H9 (cell line): Measurements from ENCODE around the gene ELMOD3. TPM values are rescaled to one million over a fixed set of nuclear protein-coding genes. Genes with fewer than 3 reads are reported as not detected.

Experiments
- DNase-seq: peaks from one replicate; pipeline ENCODE4 v3.0.0-alpha.2; 2017
- H2AFZ ChIP-seq: one replicate; pipeline ENCODE4 v1.6.1; 2013; ENCODE audit warnings: mild to moderate bottlenecking, low read length, control low read depth, moderate library complexity
- H2AK5ac ChIP-seq: 2 replicates; pipeline ENCODE4 v1.6.1; 2013; ENCODE audit warnings: low read length, control low read depth, mixed read lengths; ENCODE audit not compliant: insufficient read length
- H2BK120ac ChIP-seq: one replicate; pipeline ENCODE4 v1.6.1; 2013; ENCODE audit warnings: low read depth, mild to moderate bottlenecking, low read length, control low read depth, inconsistent platforms; ENCODE audit not compliant: poor library complexity, severe bottlenecking
- H2BK12ac ChIP-seq: 2 replicates; pipeline ENCODE4 v1.6.1; 2013; ENCODE audit warnings: low read length, control low read depth, mixed read lengths, low read depth; ENCODE audit not compliant: insufficient read length
- H2BK15ac ChIP-seq: 2 replicates; pipeline ENCODE4 v1.6.1; 2013; ENCODE audit warnings: low read depth, low read length, control low read depth
- H2BK20ac ChIP-seq: one replicate; pipeline ENCODE4 v1.6.1; 2013; ENCODE audit warnings: low read depth, mild to moderate bottlenecking, low read length, control low read depth, inconsistent platforms; ENCODE audit not compliant: poor library complexity, severe bottlenecking
- H2BK5ac ChIP-seq: 2 replicates; pipeline ENCODE4 v1.6.1; 2013; ENCODE audit warnings: low read length, control low read depth, mixed read lengths; ENCODE audit not compliant: insufficient read length
- H3K14ac ChIP-seq: 2 replicates; pipeline ENCODE4 v1.6.1; 2013; ENCODE audit warnings: low read length, control low read depth; ENCODE audit not compliant: insufficient read depth
- H3K18ac ChIP-seq: 2 replicates; pipeline ENCODE4 v1.6.1; 2013; ENCODE audit warnings: low read depth, mild to moderate bottlenecking, mixed read lengths, low read length, control low read depth; ENCODE audit not compliant: insufficient read length
- H3K23ac ChIP-seq: 2 replicates; pipeline ENCODE4 v1.6.1; 2013; ENCODE audit warnings: low read length, control low read depth, mixed read lengths, low read depth; ENCODE audit not compliant: insufficient read length
- H3K23me2 ChIP-seq: 2 replicates; pipeline ENCODE4 v1.6.1; 2013; ENCODE audit warnings: low read depth, mild to moderate bottlenecking, mixed read lengths, low read length, control low read depth; ENCODE audit not compliant: insufficient read length, poor library complexity, severe bottlenecking
- H3K27ac ChIP-seq: 2 replicates; pipeline ENCODE4 v1.5.1; 2013; ENCODE audit warnings: low read length, control low read depth, mixed read lengths, low read depth; ENCODE audit not compliant: insufficient read length
- H3K27me3 ChIP-seq: 2 replicates; pipeline ENCODE4 v1.6.1; 2013; ENCODE audit warnings: low read length, control low read depth, inconsistent platforms; ENCODE audit not compliant: insufficient read depth
- H3K4ac ChIP-seq: 2 replicates; pipeline ENCODE4 v1.6.1; 2013; ENCODE audit warnings: low read depth, mild to moderate bottlenecking, control low read depth, inconsistent platforms, low read length, moderate library complexity
- H3K4me1 ChIP-seq: 2 replicates; pipeline ENCODE4 v1.6.1; 2013; ENCODE audit warnings: low read length, control low read depth, inconsistent platforms; ENCODE audit not compliant: insufficient read depth
- H3K4me2 ChIP-seq: 2 replicates; pipeline ENCODE4 v1.6.1; 2013; ENCODE audit warnings: low read length, control low read depth, mixed read lengths; ENCODE audit not compliant: insufficient read length, insufficient read depth
- H3K56ac ChIP-seq: 2 replicates; pipeline ENCODE4 v1.6.1; 2013; ENCODE audit warnings: low read depth, mild to moderate bottlenecking, mixed read lengths, low read length, control low read depth; ENCODE audit not compliant: insufficient read length
- H3K79me1 ChIP-seq: 2 replicates; pipeline ENCODE4 v1.6.1; 2013; ENCODE audit warnings: low read depth, mild to moderate bottlenecking, moderate library complexity, low read length, control low read depth, inconsistent platforms; ENCODE audit not compliant: insufficient read depth, poor library complexity, severe bottlenecking
- H3K79me2 ChIP-seq: 2 replicates; pipeline ENCODE4 v1.6.1; 2013; ENCODE audit warnings: low read length, control low read depth, inconsistent platforms; ENCODE audit not compliant: insufficient read depth
- H3K9ac ChIP-seq: 2 replicates; pipeline ENCODE4 v1.6.1; 2013; ENCODE audit warnings: low read length, control low read depth, mixed read lengths; ENCODE audit not compliant: insufficient read length; ENCODE audit errors: extremely low read depth
- H3K9me3 ChIP-seq: one replicate; pipeline ENCODE4 v1.6.1; 2013; ENCODE audit warnings: low read depth, low read length, inconsistent platforms; ENCODE audit not compliant: control insufficient read depth
- H3T11ph ChIP-seq: one replicate; pipeline ENCODE4 v1.6.1; 2013; ENCODE audit warnings: mild to moderate bottlenecking, low read length, control low read depth, inconsistent platforms
- H4K20me1 ChIP-seq: one replicate; pipeline ENCODE4 v1.6.1; 2013; ENCODE audit not compliant: control insufficient read depth, insufficient read length, insufficient read depth
- H4K5ac ChIP-seq: 2 replicates; pipeline ENCODE4 v1.6.1; 2013; ENCODE audit warnings: low read depth, mild to moderate bottlenecking, mixed read lengths, low read length, control low read depth; ENCODE audit not compliant: insufficient read length
- H4K8ac ChIP-seq: replicated peaks from 2 replicates; pipeline ENCODE4 v1.6.1; 2013; ENCODE audit warnings: low read length, control low read depth, mixed read lengths, low read depth; ENCODE audit not compliant: insufficient read length
- H4K91ac ChIP-seq: 2 replicates; pipeline ENCODE4 v1.6.1; 2013; ENCODE audit warnings: low read depth, mild to moderate bottlenecking, moderate library complexity, mixed read lengths, low read length, control low read depth; ENCODE audit not compliant: insufficient read length
- H3K27ac Mint-ChIP-seq, 3 experiments: 2 replicates in 2 of 3; 3 replicates in 1 of 3; pipeline ENCODE4 v1.8.0; 2020 to 2021; ENCODE audit warnings: mixed read lengths in 3 of 3, mild to moderate bottlenecking in 1 of 3, moderate library complexity in 1 of 3
- H3K27me3 Mint-ChIP-seq: 2 replicates; pipeline ENCODE4 v1.8.0; 2021; ENCODE audit warnings: low read depth, mild to moderate bottlenecking, moderate library complexity, mixed read lengths
- H3K36me3 Mint-ChIP-seq, 3 experiments: 2 replicates in 2 of 3; 3 replicates in 1 of 3; pipeline ENCODE4 v1.8.0; 2020 to 2021; ENCODE audit warnings: low read depth in 3 of 3, mixed read lengths in 3 of 3; ENCODE audit not compliant: insufficient read depth in 1 of 3
- H3K4me1 Mint-ChIP-seq, 2 experiments: 2 replicates each; pipeline ENCODE4 v1.8.0; 2020; ENCODE audit warnings: mixed read lengths in 2 of 2
- H3K4me3 Mint-ChIP-seq, 2 experiments: 2 replicates in 1 of 2; 3 replicates in 1 of 2; pipeline ENCODE4 v1.8.0; 2020 to 2021; ENCODE audit warnings: mild to moderate bottlenecking in 2 of 2, mixed read lengths in 2 of 2, moderate library complexity in 1 of 2
- H3K9me3 Mint-ChIP-seq, 2 experiments: 2 replicates in 1 of 2; 3 replicates in 1 of 2; pipeline ENCODE4 v1.8.0; 2020; ENCODE audit warnings: mild to moderate bottlenecking in 2 of 2, mixed read lengths in 2 of 2, moderate library complexity in 1 of 2
- WGBS: extraction: QIAGEN DNeasy Blood & Tissue Kit; methylation state at CpG from one replicate; pipeline ENCODE4 v1.1.7; 2013; ENCODE audit warnings: missing lambda C conversion rate, low lambda C conversion rate, mixed read lengths; ENCODE audit not compliant: insufficient read length; ENCODE audit errors: extremely low coverage; 5-methylcytosine and 5-hydroxymethylcytosine counted together
- total RNA-seq: library from RNA; stranded (reverse); gene quantifications from 2 replicates; pipeline ENCODE4 v1.2.1, GENCODE V29; 2021
- TF ChIP-seq, protein P1 (sequence below): fragments of 200-600 bp; sonication (generic); conservative IDR thresholded peaks from 3 replicates; pipeline ENCODE4 v1.8.0; 2021; ENCODE audit warnings: antibody characterized with exemption, mild to moderate bottlenecking

ELMOD3 gene
- total RNA-seq, 1 experiment from 2014 or later: 7.6 TPM

DNA sequence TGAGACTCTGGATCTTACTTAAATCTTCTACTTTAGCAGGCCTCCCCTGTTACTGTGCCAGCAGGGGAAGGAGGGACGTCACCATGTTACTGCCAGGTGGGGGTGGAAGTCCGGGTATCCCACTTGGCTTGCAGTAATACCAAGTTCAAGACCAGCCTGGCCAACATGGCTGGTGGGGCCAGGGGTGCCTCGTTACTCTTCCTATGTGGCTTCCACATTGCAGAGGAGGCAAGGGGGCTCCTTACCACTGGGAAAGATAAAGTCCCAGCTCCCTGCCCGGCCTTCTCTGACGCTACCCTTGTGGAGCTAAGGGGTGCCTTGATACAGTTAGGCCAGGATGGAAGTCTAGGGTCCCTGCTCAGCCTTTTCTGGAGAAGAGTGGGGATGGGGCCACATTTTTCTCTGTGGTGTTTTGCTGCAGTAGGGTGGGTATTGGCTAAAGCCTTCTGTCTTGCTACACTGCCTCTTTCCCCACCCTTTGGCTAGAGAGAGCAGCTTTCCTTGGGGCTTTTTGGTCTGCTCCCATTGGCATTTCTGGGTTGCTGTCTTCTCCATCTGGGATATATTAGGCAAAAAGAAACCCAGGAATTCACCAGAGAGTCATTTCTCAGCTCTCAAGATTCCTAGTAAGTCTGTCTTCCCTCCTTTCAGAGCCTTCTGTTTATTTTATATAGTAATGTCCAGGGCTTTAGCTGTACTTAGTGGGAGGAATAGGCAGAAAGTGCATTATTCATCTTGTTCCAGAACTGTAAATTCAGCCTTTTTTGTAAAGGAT lies 21.9 kb downstream of the ELMOD3 start:
- no peak overlapping the region for H3K56ac ChIP-seq
- H3K27ac Mint-ChIP-seq: no peak overlapping the region
- H3K4me2 ChIP-seq: no peak overlapping the region
- H2BK5ac ChIP-seq: no peak overlapping the region
- H3K9ac ChIP-seq: no peak overlapping the region
- no peaks in the 10 kb centered on the region for H3K79me2 ChIP-seq
- no peak overlapping the region for H3K23ac ChIP-seq
- TF ChIP-seq, protein P1, sequence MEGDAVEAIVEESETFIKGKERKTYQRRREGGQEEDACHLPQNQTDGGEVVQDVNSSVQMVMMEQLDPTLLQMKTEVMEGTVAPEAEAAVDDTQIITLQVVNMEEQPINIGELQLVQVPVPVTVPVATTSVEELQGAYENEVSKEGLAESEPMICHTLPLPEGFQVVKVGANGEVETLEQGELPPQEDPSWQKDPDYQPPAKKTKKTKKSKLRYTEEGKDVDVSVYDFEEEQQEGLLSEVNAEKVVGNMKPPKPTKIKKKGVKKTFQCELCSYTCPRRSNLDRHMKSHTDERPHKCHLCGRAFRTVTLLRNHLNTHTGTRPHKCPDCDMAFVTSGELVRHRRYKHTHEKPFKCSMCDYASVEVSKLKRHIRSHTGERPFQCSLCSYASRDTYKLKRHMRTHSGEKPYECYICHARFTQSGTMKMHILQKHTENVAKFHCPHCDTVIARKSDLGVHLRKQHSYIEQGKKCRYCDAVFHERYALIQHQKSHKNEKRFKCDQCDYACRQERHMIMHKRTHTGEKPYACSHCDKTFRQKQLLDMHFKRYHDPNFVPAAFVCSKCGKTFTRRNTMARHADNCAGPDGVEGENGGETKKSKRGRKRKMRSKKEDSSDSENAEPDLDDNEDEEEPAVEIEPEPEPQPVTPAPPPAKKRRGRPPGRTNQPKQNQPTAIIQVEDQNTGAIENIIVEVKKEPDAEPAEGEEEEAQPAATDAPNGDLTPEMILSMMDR: no peak
- no peak overlapping the region for H3T11ph ChIP-seq
- no peak overlapping the region for H4K8ac ChIP-seq
- no peak overlapping the region for H3K4me3 Mint-ChIP-seq
- H3K18ac ChIP-seq: no peak overlapping the region
- H3K27ac ChIP-seq: no peak overlapping the region
- no peaks in the 10 kb centered on the region for H3K4me1 Mint-ChIP-seq
- H4K20me1 ChIP-seq: no peaks in the 10 kb centered on the region
- H3K9me3 Mint-ChIP-seq: peaks cover 14 to 16% of the 10 kb centered on the region in 2 experiments
- H4K5ac ChIP-seq: no peak overlapping the region
- H3K27me3 ChIP-seq: no peaks in the 10 kb centered on the region
- no peak overlapping the region for H2BK12ac ChIP-seq
- H2BK15ac ChIP-seq: no peak overlapping the region
- no peak overlapping the region for H3K14ac ChIP-seq
- H3K27me3 Mint-ChIP-seq: no peaks in the 10 kb centered on the region
- no peak overlapping the region for H3K4ac ChIP-seq
- no peak overlapping the region for H2BK20ac ChIP-seq
- H2AFZ ChIP-seq: no peak overlapping the region
- H3K36me3 Mint-ChIP-seq: peaks cover 23 to 47% (median 36%) of the 10 kb centered on the region in 3 experiments
- WGBS: no CpG with 5 or more reads among the region's 5 CpGs
- H3K79me1 ChIP-seq: no peaks in the 10 kb centered on the region
- no peaks in the 10 kb centered on the region for H3K23me2 ChIP-seq
- no peak overlapping the region for H4K91ac ChIP-seq
- no peak for DNase-seq
- no peaks in the 10 kb centered on the region for H3K9me3 ChIP-seq
- no peaks in the 10 kb centered on the region for H3K4me1 ChIP-seq
- H2AK5ac ChIP-seq: no peak overlapping the region
- no peak overlapping the region for H2BK120ac ChIP-seq
